ENCODE results near the gene ETFA. TPM values are rescaled to one million over a fixed set of nuclear protein-coding genes. Genes with fewer than 3 reads are reported as not detected.

Gene ETFA
- total and polyA plus RNA-seq, 9 of the 15 experiments (the other 6 are each of a cell fraction or from before 2014, with no cell fraction given): 130 to 543 (median 232) TPM

- ChIA-PET CTCF (ENCODE audit: low intra/inter-chr PET ratio) (no interaction called here), POLR2A (no interaction called here)
- H3K36me3 ChIP-seq (ENCODE audit: control insufficient read depth, insufficient read depth, low read length): no peaks in the 10 kb centered on the region
- peak overlapping the region in 1 of 2 experiments; percentile 23; a peak in 1 of 4 replicates for H3K9ac ChIP-seq (ENCODE audit: insufficient read depth in 1 of 2, low read depth in 2 of 2, low read length in 2 of 2)
- no peak overlapping the region for H3K4me3 ChIP-seq
- no peaks in the 10 kb centered on the region for H3K79me2 ChIP-seq (ENCODE audit: control insufficient read depth, insufficient read depth, low read length)
- FAIRE-seq (peak; percentile 40), ATAC-seq (no peak; the same call in 2 of the 3 replicates), DNase-seq (ENCODE audit: extremely low read depth in 1 of 4, low spot score in 3 of 4) (no peak)
- in situ Hi-C loops (cut with MboI) (no loop called here), intact Hi-C loops (cut with micrococcal nuclease) (no loop called here)
- H3K27ac ChIP-seq (ENCODE audit: extremely low read depth, low read depth, low read length): no peak overlapping the region
- no peaks in the 10 kb centered on the region for H3K9me1 ChIP-seq (ENCODE audit: control insufficient read depth, insufficient read depth, low read length)
- TF ChIP-seq MBD1 (CRISPR knock-in tag; IDR thresholded peaks at IDR 0.05) (no peak), CHD2 (IDR thresholded peaks at IDR 0.05; ENCODE audit: low read depth, low read length) (no peak), MAFG (tag; conservative IDR thresholded peaks at IDR 0.05) (no peak), ELF1 (tag; IDR thresholded peaks at IDR 0.05) (no peak), SMAD3 (CRISPR knock-in tag; conservative IDR thresholded peaks at IDR 0.05) (no peak), RCOR1 (IDR thresholded peaks at IDR 0.05; ENCODE audit: borderline replicate concordance in 1 of 2, low read depth in 2 of 2, low read length in 2 of 2) (no peak), ZNF785 (CRISPR knock-in tag; IDR thresholded peaks at IDR 0.05) (no peak)
- no TSS peak for BruUV-seq (replicated peaks)
- no peak overlapping the region for H3K4me2 ChIP-seq (ENCODE audit: insufficient read depth, low read length)
- H3K4me1 ChIP-seq (replicated peaks in 1 of 2; ENCODE audit: control insufficient read depth in 2 of 2, insufficient read depth in 2 of 2, low read length in 2 of 2): peaks cover 15 to 23% of the 10 kb centered on the region in 2 experiments
- WGBS (ENCODE audit: insufficient coverage, low coverage, missing lambda C conversion rate): 80% methylated on average over 5 of the region's 6 CpGs
- no peaks in the 10 kb centered on the region for H3K9me3 ChIP-seq (replicated peaks; ENCODE audit: control insufficient read depth, insufficient read depth, low read depth, low read length)
- H4K20me1 ChIP-seq (replicated peaks; ENCODE audit: control insufficient read depth, insufficient read depth, low read length): peaks cover 3% of the 10 kb centered on the region; the same call in 1 of the 2 replicates
- no peak overlapping the region for H2AFZ ChIP-seq (ENCODE audit: low read depth, low read length)
- no peaks in the 10 kb centered on the region for H3K27me3 ChIP-seq (ENCODE audit: control insufficient read depth in 2 of 2, insufficient read depth in 2 of 2, low read length in 2 of 2)
Observed at GRCh38 chr15:76200083-76200465, 111.2 kb downstream of the ETFA start.
